ENCODE data around the gene MAP3K15.

MAP3K15 gene

GRCh38 chrX:19368576-19368975 lies 146.7 kb downstream of the MAP3K15 start:
- Histone ChIP-seq H3K4me1 (ENCODE audit: control insufficient read depth in 1 of 2, insufficient read depth in 2 of 2, low read length in 2 of 2) (no peaks in the 10 kb centered on the region), H3K27ac (ENCODE audit: low read length) (no peak overlapping the region), H3K9me3 (ENCODE audit: control insufficient read depth in 1 of 2, low read length in 2 of 2) (no peaks in the 10 kb centered on the region), H3K27me3 (ENCODE audit: low read depth, low read length) (no peaks in the 10 kb centered on the region), H3K4me3 (ENCODE audit: low read depth in 1 of 2, low read length in 2 of 2) (no peak overlapping the region), H3K36me3 (ENCODE audit: control insufficient read depth in 1 of 2, insufficient read depth in 2 of 2, low read length in 2 of 2) (no peaks in the 10 kb centered on the region)

- H3K27me3 ChIP-seq (ENCODE audit: low read depth, low read length) = no peaks in the 10 kb centered on the region
- no peaks in the 10 kb centered on the region for H3K4me1 ChIP-seq (ENCODE audit: control insufficient read depth in 1 of 2, insufficient read depth in 2 of 2, low read length in 2 of 2)
- no peak overlapping the region for H3K4me3 ChIP-seq (ENCODE audit: low read depth in 1 of 2, low read length in 2 of 2)
- no peak overlapping the region for H3K27ac ChIP-seq (ENCODE audit: low read length)
- H3K36me3 ChIP-seq (ENCODE audit: control insufficient read depth in 1 of 2, insufficient read depth in 2 of 2, low read length in 2 of 2) = peaks cover 34 to 57% of the 10 kb centered on the region in 2 donors
- H3K9me3 ChIP-seq (ENCODE audit: control insufficient read depth in 1 of 2, low read length in 2 of 2) = no peaks in the 10 kb centered on the region
Observed at GRCh38 chrX:19361701-19362100, 153.6 kb downstream of the MAP3K15 start.

- H3K27ac ChIP-seq (ENCODE audit: low read length) = no peak overlapping the region
- peaks cover 38 to 65% of the 10 kb centered on the region in 2 donors for H3K36me3 ChIP-seq (ENCODE audit: control insufficient read depth in 1 of 2, insufficient read depth in 2 of 2, low read length in 2 of 2)
Observed at GRCh38 chrX:19360903-19361302, 154.4 kb downstream of the MAP3K15 start.

GRCh38 chrX:19358521-19358920 lies 156.8 kb downstream of the MAP3K15 start:
- no peak overlapping the region for H3K27ac ChIP-seq (ENCODE audit: low read length)
- no peak overlapping the region for H3K4me3 ChIP-seq (ENCODE audit: low read depth in 1 of 2, low read length in 2 of 2)
- no peaks in the 10 kb centered on the region for H3K27me3 ChIP-seq (ENCODE audit: low read depth, low read length)
- peaks cover 54 to 81% of the 10 kb centered on the region in 2 donors for H3K36me3 ChIP-seq (ENCODE audit: control insufficient read depth in 1 of 2, insufficient read depth in 2 of 2, low read length in 2 of 2)
- no peaks in the 10 kb centered on the region for H3K9me3 ChIP-seq (ENCODE audit: control insufficient read depth in 1 of 2, low read length in 2 of 2)
- no peaks in the 10 kb centered on the region for H3K4me1 ChIP-seq (ENCODE audit: control insufficient read depth in 1 of 2, insufficient read depth in 2 of 2, low read length in 2 of 2)

More at GRCh38 chrX:19360903-19361302, 154.4 kb downstream of the MAP3K15 start:
- H3K4me3 ChIP-seq (ENCODE audit: low read depth in 1 of 2, low read length in 2 of 2) = no peak overlapping the region
- no peaks in the 10 kb centered on the region for H3K27me3 ChIP-seq (ENCODE audit: low read depth, low read length)
- H3K4me1 ChIP-seq (ENCODE audit: control insufficient read depth in 1 of 2, insufficient read depth in 2 of 2, low read length in 2 of 2) = no peaks in the 10 kb centered on the region
- no peaks in the 10 kb centered on the region for H3K9me3 ChIP-seq (ENCODE audit: control insufficient read depth in 1 of 2, low read length in 2 of 2)

- no peak overlapping the region for H3K4me3 ChIP-seq (ENCODE audit: low read depth in 1 of 2, low read length in 2 of 2)
- H3K27ac ChIP-seq (ENCODE audit: low read length) = no peak overlapping the region
- no peaks in the 10 kb centered on the region for H3K9me3 ChIP-seq (ENCODE audit: control insufficient read depth in 1 of 2, low read length in 2 of 2)
- H3K27me3 ChIP-seq (ENCODE audit: low read depth, low read length) = no peaks in the 10 kb centered on the region
- H3K36me3 ChIP-seq (ENCODE audit: control insufficient read depth in 1 of 2, insufficient read depth in 2 of 2, low read length in 2 of 2) = peaks cover 58 to 73% of the 10 kb centered on the region in 2 donors
- H3K4me1 ChIP-seq (ENCODE audit: control insufficient read depth in 1 of 2, insufficient read depth in 2 of 2, low read length in 2 of 2) = no peaks in the 10 kb centered on the region
Observed at GRCh38 chrX:19354625-19355024, 160.7 kb downstream of the MAP3K15 start.

- peaks cover 36 to 39% of the 10 kb centered on the region in 2 donors for H3K36me3 ChIP-seq (ENCODE audit: control insufficient read depth in 1 of 2, insufficient read depth in 2 of 2, low read length in 2 of 2)
- H3K27me3 ChIP-seq (ENCODE audit: low read depth, low read length) = no peaks in the 10 kb centered on the region
- H3K4me1 ChIP-seq (ENCODE audit: control insufficient read depth in 1 of 2, insufficient read depth in 2 of 2, low read length in 2 of 2) = no peaks in the 10 kb centered on the region
- no peak overlapping the region for H3K4me3 ChIP-seq (ENCODE audit: low read depth in 1 of 2, low read length in 2 of 2)
- H3K27ac ChIP-seq (ENCODE audit: low read length) = no peak overlapping the region
- H3K9me3 ChIP-seq (ENCODE audit: control insufficient read depth in 1 of 2, low read length in 2 of 2) = no peaks in the 10 kb centered on the region
Observed at GRCh38 chrX:19350941-19351384, 164.3 kb downstream of the MAP3K15 start.

- Histone ChIP-seq H3K9me3 (ENCODE audit: control insufficient read depth in 1 of 2, low read length in 2 of 2) (no peaks in the 10 kb centered on the region), H3K27me3 (ENCODE audit: low read depth, low read length) (no peaks in the 10 kb centered on the region), H3K4me1 (ENCODE audit: control insufficient read depth in 1 of 2, insufficient read depth in 2 of 2, low read length in 2 of 2) (peaks cover 0 to 9% of the 10 kb centered on the region in 2 donors), H3K4me3 (ENCODE audit: low read depth in 1 of 2, low read length in 2 of 2) (no peak overlapping the region), H3K27ac (ENCODE audit: low read length) (no peak overlapping the region), H3K36me3 (ENCODE audit: control insufficient read depth in 1 of 2, insufficient read depth in 2 of 2, low read length in 2 of 2) (peaks cover 21 to 24% of the 10 kb centered on the region in 2 donors)
Observed at GRCh38 chrX:19349264-19349663, 166.0 kb downstream of the MAP3K15 start.

GRCh38 chrX:19347916-19348315 lies 167.4 kb downstream of the MAP3K15 start:
- H3K36me3 ChIP-seq (ENCODE audit: control insufficient read depth in 1 of 2, insufficient read depth in 2 of 2, low read length in 2 of 2) = peaks cover 14 to 16% of the 10 kb centered on the region in 2 donors
- no peaks in the 10 kb centered on the region for H3K9me3 ChIP-seq (ENCODE audit: control insufficient read depth in 1 of 2, low read length in 2 of 2)
- no peak overlapping the region for H3K4me3 ChIP-seq (ENCODE audit: low read depth in 1 of 2, low read length in 2 of 2)
- no peaks in the 10 kb centered on the region for H3K27me3 ChIP-seq (ENCODE audit: low read depth, low read length)
- H3K4me1 ChIP-seq (ENCODE audit: control insufficient read depth in 1 of 2, insufficient read depth in 2 of 2, low read length in 2 of 2) = peaks cover 0 to 9% of the 10 kb centered on the region in 2 donors
- no peak overlapping the region for H3K27ac ChIP-seq (ENCODE audit: low read length)

- no peaks in the 10 kb centered on the region for H3K9me3 ChIP-seq (ENCODE audit: control insufficient read depth in 1 of 2, low read length in 2 of 2)
- no peaks in the 10 kb centered on the region for H3K27me3 ChIP-seq (ENCODE audit: low read depth, low read length)
- peaks cover 0 to 5% of the 10 kb centered on the region in 2 donors for H3K36me3 ChIP-seq (ENCODE audit: control insufficient read depth in 1 of 2, insufficient read depth in 2 of 2, low read length in 2 of 2)
- H3K4me1 ChIP-seq (ENCODE audit: control insufficient read depth in 1 of 2, insufficient read depth in 2 of 2, low read length in 2 of 2) = peaks cover 0 to 15% of the 10 kb centered on the region in 2 donors
- peak overlapping the region; percentile 72 to 77 for H3K4me3 ChIP-seq (ENCODE audit: low read depth in 1 of 2, low read length in 2 of 2)
- H3K27ac ChIP-seq (ENCODE audit: low read length) = peak overlapping the region; percentile 83
Observed at GRCh38 chrX:19344661-19345060, 170.6 kb downstream of the MAP3K15 start.

- Histone ChIP-seq H3K36me3 (ENCODE audit: control insufficient read depth in 1 of 2, insufficient read depth in 2 of 2, low read length in 2 of 2) (no peaks in the 10 kb centered on the region), H3K9me3 (ENCODE audit: control insufficient read depth in 1 of 2, low read length in 2 of 2) (no peaks in the 10 kb centered on the region)
Observed at GRCh38 chrX:19343535-19344408, 171.5 kb downstream of the MAP3K15 start, which contains the start of gene PDHA1. TSS of gene PDHA1 (plus strand) at chrX:19343927. CDS start at chrX:19344038, 111 bp downstream.

GRCh38 chrX:19343085-19343534 lies 172.2 kb downstream of the MAP3K15 start:
- no peaks in the 10 kb centered on the region for H3K9me3 ChIP-seq (ENCODE audit: control insufficient read depth in 1 of 2, low read length in 2 of 2)
- peak overlapping the region; percentile 53 to 77 for H3K4me3 ChIP-seq (ENCODE audit: low read depth in 1 of 2, low read length in 2 of 2)
- H3K27ac ChIP-seq (ENCODE audit: low read length) = peak overlapping the region; percentile 60
- peaks cover 0 to 15% of the 10 kb centered on the region in 2 donors for H3K4me1 ChIP-seq (ENCODE audit: control insufficient read depth in 1 of 2, insufficient read depth in 2 of 2, low read length in 2 of 2)
- no peaks in the 10 kb centered on the region for H3K36me3 ChIP-seq (ENCODE audit: control insufficient read depth in 1 of 2, insufficient read depth in 2 of 2, low read length in 2 of 2)
- H3K27me3 ChIP-seq (ENCODE audit: low read depth, low read length) = no peaks in the 10 kb centered on the region

More at GRCh38 chrX:19343535-19344408, 171.5 kb downstream of the MAP3K15 start, which contains the start of gene PDHA1:
- Histone ChIP-seq H3K27me3 (ENCODE audit: low read depth, low read length) (no peaks in the 10 kb centered on the region), H3K4me3 (ENCODE audit: low read depth in 1 of 2, low read length in 2 of 2) (peak within 1 kb of the TSS; percentile 72 to 77), H3K4me1 (ENCODE audit: control insufficient read depth in 1 of 2, insufficient read depth in 2 of 2, low read length in 2 of 2) (peaks cover 0 to 15% of the 10 kb centered on the region in 2 donors), H3K27ac (ENCODE audit: low read length) (peak within 1 kb of the TSS; percentile 83)

All from muscle layer of duodenum (tissue), 2 donors.